Measurements from ENCODE around the gene SEC11A. TPM values are rescaled to one million over a fixed set of nuclear protein-coding genes. Genes with fewer than 3 reads are reported as not detected.
"Not testable (repeated sequence)": the region's sequence is repeated elsewhere in the genome, so short reads cannot be mapped to it uniquely, and the experiment has no call there.

SEC11A gene
- 100 to 1,000 TPM; 117 to 119 TPM for total RNA-seq

- H3K27ac Mint-ChIP-seq, result peak within 1 kb of the TSS; percentile 98
- DNase-seq, result peak; percentile 93
- H3K36me3 Mint-ChIP-seq (ENCODE audit: low read depth), result peaks cover 25% of the 10 kb centered on the region
- peak within 1 kb of the TSS; percentile 95 for H3K4me3 Mint-ChIP-seq
- H3K4me1 Mint-ChIP-seq (ENCODE audit: low read depth), result peaks cover 55% of the 10 kb centered on the region
- H3K9me3 Mint-ChIP-seq (ENCODE audit: insufficient read depth), result no peaks in the 10 kb centered on the region
- CTCF ChIA-PET, result interaction anchor here (0.7 to 13.3 kb wide), 10 partner anchors 11 to 117 kb away, joined by 3 to 101 read pairs (median 6); no protein-coding TSS in a partner anchor
- ATAC-seq, result peak; percentile 98
- H3K27me3 Mint-ChIP-seq (ENCODE audit: low read depth), result no peaks in the 10 kb centered on the region
- POLR2A ChIA-PET, result interaction anchor here (0.8 to 5.5 kb wide), 23 partner anchors 9 to 145 kb away, joined by 3 to 80 read pairs (median 5); partner anchors contain the start of gene ZNF592
These were observed at the start of gene SEC11A for GRCh38 chr15:84716036-84716732. SEC11A (minus strand) TSS chr15:84716139; CDS start chr15:84716075, 64 bp downstream.

DNA sequence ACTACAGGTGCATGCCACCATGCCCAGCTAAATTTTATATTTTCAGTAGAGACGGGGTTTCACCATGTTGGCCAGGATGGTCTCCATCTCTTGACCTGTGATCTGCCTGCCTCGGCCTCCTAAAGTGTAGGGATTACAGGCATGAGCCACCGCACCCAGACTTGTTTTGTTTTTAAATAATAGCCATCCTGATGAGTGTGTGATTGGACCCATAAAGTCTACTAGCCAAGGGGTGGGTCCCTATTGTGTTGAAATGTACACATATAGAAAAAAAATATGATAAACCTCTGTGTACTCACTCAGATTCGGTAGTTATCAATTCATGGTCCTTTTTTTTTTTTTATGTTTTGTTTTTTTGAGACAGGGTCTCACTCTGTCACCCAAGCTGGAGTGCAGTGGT, 49.7 kb upstream of the SEC11A start:
- no peaks in the 10 kb centered on the region for H3K9me3 Mint-ChIP-seq (ENCODE audit: insufficient read depth)
- H3K27me3 Mint-ChIP-seq (ENCODE audit: low read depth), result no peaks in the 10 kb centered on the region
- ATAC-seq (no peak), DNase-seq (no peak)
- peaks cover 46% of the 10 kb centered on the region for H3K36me3 Mint-ChIP-seq (ENCODE audit: low read depth)
- no peak overlapping the region for H3K27ac Mint-ChIP-seq
- CTCF ChIA-PET, result no interaction called here
- POLR2A ChIA-PET, result no interaction called here
- no peak overlapping the region for H3K4me3 Mint-ChIP-seq
- H3K4me1 Mint-ChIP-seq (ENCODE audit: low read depth), result peaks cover 8% of the 10 kb centered on the region

GRCh38 chr15:84764989-84765388, 49.0 kb upstream of the SEC11A start:
- DNase-seq (no peak), ATAC-seq (no peak)
- POLR2A ChIA-PET, result no interaction called here
- H3K4me1 Mint-ChIP-seq (ENCODE audit: low read depth), result peaks cover 6% of the 10 kb centered on the region
- H3K4me3 Mint-ChIP-seq, result no peak overlapping the region
- H3K36me3 Mint-ChIP-seq (ENCODE audit: low read depth), result peaks cover 43% of the 10 kb centered on the region
- no peaks in the 10 kb centered on the region for H3K27me3 Mint-ChIP-seq (ENCODE audit: low read depth)
- CTCF ChIA-PET, result no interaction called here
- no peak overlapping the region for H3K27ac Mint-ChIP-seq
- no peaks in the 10 kb centered on the region for H3K9me3 Mint-ChIP-seq (ENCODE audit: insufficient read depth)

DNA sequence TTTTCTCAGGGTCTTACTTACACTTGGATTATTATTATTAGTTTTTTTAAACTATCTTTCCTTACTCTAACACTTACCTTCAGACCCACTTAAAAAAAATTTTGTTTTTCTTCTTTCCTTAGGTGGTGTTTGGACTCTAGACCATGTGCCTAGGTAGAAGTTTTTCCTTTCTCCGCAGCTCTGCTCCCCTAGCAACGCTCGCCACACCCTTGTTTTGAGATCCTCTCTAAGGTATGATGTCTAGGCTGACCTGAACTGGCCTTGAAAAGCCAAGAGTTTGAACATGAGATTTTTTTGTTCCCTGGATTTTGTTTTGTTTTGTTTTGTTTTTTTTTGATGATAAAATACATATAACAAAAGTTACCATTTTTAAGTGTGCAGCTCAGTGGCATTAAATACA, 48.6 kb upstream of the SEC11A start:
- no peak overlapping the region for H3K4me3 Mint-ChIP-seq
- no peak for DNase-seq
- no peak for ATAC-seq
- H3K36me3 Mint-ChIP-seq (ENCODE audit: low read depth), result peaks cover 42% of the 10 kb centered on the region
- H3K27me3 Mint-ChIP-seq (ENCODE audit: low read depth), result no peaks in the 10 kb centered on the region
- ChIA-PET CTCF (interaction anchor here (0.9 kb wide), 1 partner anchor 15 kb away, joined by 3 read pairs; no protein-coding TSS in a partner anchor), POLR2A (no interaction called here)
- peaks cover 3% of the 10 kb centered on the region for H3K4me1 Mint-ChIP-seq (ENCODE audit: low read depth)
- H3K27ac Mint-ChIP-seq, result no peak overlapping the region
- H3K9me3 Mint-ChIP-seq (ENCODE audit: insufficient read depth), result no peaks in the 10 kb centered on the region

GRCh38 chr15:84762840-84763572, 47.1 kb upstream of the SEC11A start:
- Mint-ChIP-seq H3K4me3 (no peak overlapping the region), H3K27me3 (ENCODE audit: low read depth) (no peaks in the 10 kb centered on the region), H3K4me1 (ENCODE audit: low read depth) (no peaks in the 10 kb centered on the region), H3K36me3 (ENCODE audit: low read depth) (peaks cover 31% of the 10 kb centered on the region), H3K27ac (no peak overlapping the region), H3K9me3 (ENCODE audit: insufficient read depth) (no peaks in the 10 kb centered on the region)
- DNase-seq (no peak), ATAC-seq (no peak)
- ChIA-PET CTCF (no interaction called here), POLR2A (no interaction called here)

GRCh38 chr15:84761607-84762131, 45.7 kb upstream of the SEC11A start:
- Mint-ChIP-seq H3K4me3 (no peak overlapping the region), H3K36me3 (ENCODE audit: low read depth) (peaks cover 23% of the 10 kb centered on the region), H3K27ac (no peak overlapping the region), H3K9me3 (ENCODE audit: insufficient read depth) (no peaks in the 10 kb centered on the region), H3K27me3 (ENCODE audit: low read depth) (no peaks in the 10 kb centered on the region), H3K4me1 (ENCODE audit: low read depth) (no peaks in the 10 kb centered on the region)
- POLR2A ChIA-PET, result interaction anchor here (1.9 kb wide), 1 partner anchor 46 kb away, joined by 6 read pairs; the partner anchor contains the start of gene SEC11A
- CTCF ChIA-PET, result no interaction called here
- DNase-seq (no peak), ATAC-seq (peak; percentile 67)

GRCh38 chr15:84760219-84760618, 44.3 kb upstream of the SEC11A start:
- peaks cover 24% of the 10 kb centered on the region for H3K36me3 Mint-ChIP-seq (ENCODE audit: low read depth)
- H3K27me3 Mint-ChIP-seq (ENCODE audit: low read depth), result no peaks in the 10 kb centered on the region
- ChIA-PET POLR2A (interaction anchor here (1.9 kb wide), 1 partner anchor 44 kb away, joined by 6 read pairs; the partner anchor contains the start of gene SEC11A), CTCF (no interaction called here)
- no peak overlapping the region for H3K27ac Mint-ChIP-seq
- no peak overlapping the region for H3K4me3 Mint-ChIP-seq
- H3K4me1 Mint-ChIP-seq (ENCODE audit: low read depth), result peaks cover 7% of the 10 kb centered on the region
- DNase-seq, result no peak
- ATAC-seq, result no peak
- H3K9me3 Mint-ChIP-seq (ENCODE audit: insufficient read depth), result no peaks in the 10 kb centered on the region

- ATAC-seq (no peak), DNase-seq (no peak)
- ChIA-PET POLR2A (interaction anchor here (1.0 kb wide), 1 partner anchor 10 kb away, joined by 3 read pairs; no protein-coding TSS in a partner anchor), CTCF (interaction anchor here (0.6 kb wide), 1 partner anchor 15 kb away, joined by 3 read pairs; no protein-coding TSS in a partner anchor)
- Mint-ChIP-seq H3K36me3 (ENCODE audit: low read depth) (peaks cover 21% of the 10 kb centered on the region), H3K4me3 (no peak overlapping the region), H3K27ac (no peak overlapping the region), H3K9me3 (ENCODE audit: insufficient read depth) (no peaks in the 10 kb centered on the region), H3K27me3 (ENCODE audit: low read depth) (no peaks in the 10 kb centered on the region), H3K4me1 (ENCODE audit: low read depth) (peaks cover 9% of the 10 kb centered on the region)
These were observed 43.1 kb upstream of the SEC11A start for GRCh38 chr15:84759018-84759417.

- Mint-ChIP-seq H3K4me1 (ENCODE audit: low read depth) (peaks cover 27% of the 10 kb centered on the region), H3K9me3 (ENCODE audit: insufficient read depth) (no peaks in the 10 kb centered on the region), H3K36me3 (ENCODE audit: low read depth) (peaks cover 41% of the 10 kb centered on the region), H3K4me3 (no peak overlapping the region), H3K27me3 (ENCODE audit: low read depth) (no peaks in the 10 kb centered on the region), H3K27ac (no peak overlapping the region)
- ATAC-seq, result no peak
- POLR2A ChIA-PET, result interaction anchor here (1.0 to 1.6 kb wide), 2 partner anchors 9 to 39 kb away, joined by 3 to 5 read pairs; partner anchors contain the start of gene SEC11A
- CTCF ChIA-PET, result interaction anchor here (1.0 kb wide), 1 partner anchor 102 kb away, joined by 3 read pairs; the partner anchor contains the start of gene WDR73
- no peak for DNase-seq
These were observed 40.0 kb upstream of the SEC11A start for GRCh38 chr15:84755736-84756527.

GRCh38 chr15:84754889-84755288, 39.0 kb upstream of the SEC11A start:
- CTCF ChIA-PET; ATAC-seq; H3K9me3 Mint-ChIP-seq (ENCODE audit: insufficient read depth); H3K27me3 Mint-ChIP-seq (ENCODE audit: low read depth); DNase-seq; POLR2A ChIA-PET; H3K27ac Mint-ChIP-seq; H3K4me3 Mint-ChIP-seq: not testable (repeated sequence)
- H3K36me3 Mint-ChIP-seq (ENCODE audit: low read depth), result peaks cover 46% of the 10 kb centered on the region
- H3K4me1 Mint-ChIP-seq (ENCODE audit: low read depth), result peaks cover 38% of the 10 kb centered on the region

GRCh38 chr15:84752700-84753099, 36.8 kb upstream of the SEC11A start:
- no peaks in the 10 kb centered on the region for H3K9me3 Mint-ChIP-seq (ENCODE audit: insufficient read depth)
- ChIA-PET CTCF (interaction anchor here (0.9 to 1.1 kb wide), 2 partner anchors 58 to 95 kb away, joined by 3 read pairs; partner anchors contain the start of gene NMB), POLR2A (interaction anchor here (0.6 to 2.1 kb wide), 2 partner anchors 17 to 49 kb away, joined by 3 to 9 read pairs; no protein-coding TSS in a partner anchor)
- DNase-seq (no peak), ATAC-seq (no peak)
- H3K4me3 Mint-ChIP-seq, result no peak overlapping the region
- no peak overlapping the region for H3K27ac Mint-ChIP-seq
- peaks cover 45% of the 10 kb centered on the region for H3K4me1 Mint-ChIP-seq (ENCODE audit: low read depth)
- H3K27me3 Mint-ChIP-seq (ENCODE audit: low read depth), result no peaks in the 10 kb centered on the region
- H3K36me3 Mint-ChIP-seq (ENCODE audit: low read depth), result peaks cover 50% of the 10 kb centered on the region
